Measurements from ENCODE around the gene PIK3R1.

- TF ChIP-seq POLR2AphosphoS5 (IDR thresholded peaks at IDR 0.05): no peak
- no peak for TF ChIP-seq CTCF (IDR thresholded peaks at IDR 0.05)
- no peak for TF ChIP-seq POLR2A (IDR thresholded peaks at IDR 0.05)
- TF ChIP-seq EP300 (IDR thresholded peaks at IDR 0.05; ENCODE audit: low read depth): no peak
Observed at GRCh38 chr5:68345582-68345981, 130.0 kb downstream of the PIK3R1 start.
